Motor neuron (in vitro differentiated cells): ENCODE data around the gene TSGA10IP. TPM values are rescaled to one million over a fixed set of nuclear protein-coding genes. Genes with fewer than 3 reads are reported as not detected.

Experiments
- ATAC-seq, 8 experiments: fragments of 200-7000 bp; cut with Tn5 transposase; replicated peaks in 6 of 8; 2 replicates each; pipeline ENCODE4 v1.8.0; 2021; ENCODE audit warnings: mild to moderate bottlenecking in 8 of 8, moderate library complexity in 8 of 8
- H3K27ac ChIP-seq, 2 donors: fragments of 250-450 bp; sonication (Bioruptor Pico); 2 replicates each; pipeline ENCODE4 v1.9.0; 2021; ENCODE audit warnings: antibody characterized with exemption in 2 of 2, mild to moderate bottlenecking in 2 of 2, moderate library complexity in 1 of 2
- H3K4me1 ChIP-seq, 2 donors: fragments of 250-450 bp; sonication (Bioruptor Pico); replicated peaks in 1 of 2; 2 replicates each; pipeline ENCODE4 v1.6.1; 2021; ENCODE audit warnings: antibody characterized with exemption in 2 of 2, mild to moderate bottlenecking in 2 of 2, moderate library complexity in 1 of 2
- H3K4me3 ChIP-seq, 5 donors: fragments of 250-450 bp; sonication (Bioruptor Pico); 2 replicates each; pipeline ENCODE4 v1.9.0; 2021; ENCODE audit warnings: antibody characterized with exemption in 5 of 5, mild to moderate bottlenecking in 5 of 5, moderate library complexity in 4 of 5
- WGBS, 10 experiments: fragments of 450-650 bp; shearing (Covaris generic); methylation state at CpG; one replicate each; pipeline ENCODE4 v1.0.0; 2022; 5-methylcytosine and 5-hydroxymethylcytosine counted together
- in situ Hi-C, 9 experiments: fragments of 400-800 bp; cut with MboI; loops; one replicate each; pipeline ENCODE4 v1.15.0; 2021; ENCODE audit warnings: low sequenced_read_pairs in 9 of 9, low pct_unique_long_range_greater_than_20kb in 2 of 9; ENCODE audit not compliant: unreplicated experiment in 9 of 9
- total RNA-seq, 8 experiments: library from RNA; unstranded; fragments of 300-600 nt; gene quantifications; 2 replicates each; pipeline versions ENCODE4 v1.2.3 to v1.2.4, GENCODE V29; 2022

TSGA10IP gene
- total RNA-seq, 8 experiments from 2014 or later = 0.16 to 1.1 (median 0.57) TPM; not detected in 2

- in situ Hi-C loops = no loop called here
- peak overlapping the region; percentile 85 to 99 (median 93) for H3K4me3 ChIP-seq
- peaks cover 11 to 17% of the 10 kb centered on the region in 2 donors for H3K4me1 ChIP-seq
- peak in 2 of 8 experiments; percentile 4 to 11 for ATAC-seq
- H3K27ac ChIP-seq = peak overlapping the region; percentile 83 to 99
- WGBS, 10 experiments = 0 to 90% (median 21%) methylated on average over 1 to 8 of the region's 16 CpGs; no CpG with 5 or more reads in 5 of the 10 experiments
Measured at GRCh38 chr11:65960824-65961266, 15.6 kb downstream of the TSGA10IP start.

GRCh38 chr11:65961267-65962140 lies 16.2 kb downstream of the TSGA10IP start, which contains the start of gene SART1:
TSS of gene SART1 (plus strand) at chr11:65961734. CDS start at chr11:65961781, 47 bp downstream.
- ATAC-seq = peak; percentile 90 to 97 (median 92)
- Histone ChIP-seq H3K27ac (peak within 1 kb of the TSS; percentile 94 to 99), H3K4me1 (peaks cover 11 to 17% of the 10 kb centered on the region in 2 donors), H3K4me3 (peak within 1 kb of the TSS; percentile 85 to 99 (median 93))
- WGBS, 10 experiments = 0 to 60% (median 1%) methylated on average over 1 to 30 of the region's 97 CpGs; no CpG with 5 or more reads in 3 of the 10 experiments
- in situ Hi-C loops = no loop called here

- Histone ChIP-seq H3K27ac (peak overlapping the region; percentile 94 to 99), H3K4me3 (peak overlapping the region; percentile 85 to 99 (median 93)), H3K4me1 (peaks cover 11 to 17% of the 10 kb centered on the region in 2 donors)
- WGBS, 10 experiments = 0 to 100% (median 9%) methylated on average over 1 to 8 of the region's 13 CpGs; no CpG with 5 or more reads in 3 of the 10 experiments
- in situ Hi-C loops = no loop called here
- peak in 3 of 8 experiments; percentile 2 to 11 (median 5) for ATAC-seq
Measured at GRCh38 chr11:65962141-65962564, 16.9 kb downstream of the TSGA10IP start.

GRCh38 chr11:65964906-65965305 lies 19.6 kb downstream of the TSGA10IP start:
- no peak for ATAC-seq
- in situ Hi-C loops = no loop called here
- Histone ChIP-seq H3K4me1 (peaks cover 11 to 17% of the 10 kb centered on the region in 2 donors), H3K4me3 (no peak overlapping the region), H3K27ac (no peak overlapping the region)
- 40 to 100% (median 60%) methylated on average over 1 to 2 of the region's 10 CpGs; no CpG with 5 or more reads in 7 of the 10 experiments for WGBS, 10 experiments

- H3K27ac ChIP-seq = no peak overlapping the region
- in situ Hi-C loops = no loop called here
- WGBS, 10 experiments = 87 to 100% (median 93%) methylated on average over 1 to 14 of the region's 36 CpGs; no CpG with 5 or more reads in 5 of the 10 experiments
- no peak for ATAC-seq
- H3K4me1 ChIP-seq = peaks cover 8 to 14% of the 10 kb centered on the region in 2 donors
- H3K4me3 ChIP-seq = no peak overlapping the region
Measured at GRCh38 chr11:65965986-65966762, 20.9 kb downstream of the TSGA10IP start.

GRCh38 chr11:65967329-65967934 lies 22.2 kb downstream of the TSGA10IP start:
- WGBS, 10 experiments = 75 to 100% (median 95%) methylated on average over 2 to 14 of the region's 30 CpGs; no CpG with 5 or more reads in 3 of the 10 experiments
- in situ Hi-C loops = no loop called here
- no peak overlapping the region for H3K27ac ChIP-seq
- peak in 2 of 8 experiments; percentile 8 to 15 for ATAC-seq
- H3K4me3 ChIP-seq = no peak overlapping the region
- H3K4me1 ChIP-seq = peaks cover 7 to 12% of the 10 kb centered on the region in 2 donors

- ATAC-seq = no peak
- WGBS, 10 experiments = 73 to 100% (median 86%) methylated on average over 1 to 6 of the region's 15 CpGs; no CpG with 5 or more reads in 1 of the 10 experiments
- Histone ChIP-seq H3K4me3 (no peak overlapping the region), H3K4me1 (no peaks in the 10 kb centered on the region), H3K27ac (no peak overlapping the region)
- in situ Hi-C loops = no loop called here
Measured at GRCh38 chr11:65968600-65969482, 23.6 kb downstream of the TSGA10IP start.

GRCh38 chr11:65972116-65972515 lies 26.8 kb downstream of the TSGA10IP start:
- Histone ChIP-seq H3K4me1 (no peaks in the 10 kb centered on the region), H3K27ac (no peak overlapping the region), H3K4me3 (no peak overlapping the region)
- 90 to 100% (median 95%) methylated on average over 1 to 8 of the region's 8 CpGs; no CpG with 5 or more reads in 1 of the 10 experiments for WGBS, 10 experiments
- ATAC-seq = no peak
- in situ Hi-C loops = no loop called here

- no peak overlapping the region for H3K27ac ChIP-seq
- in situ Hi-C loops = no loop called here
- no peaks in the 10 kb centered on the region for H3K4me1 ChIP-seq
- 0 to 100% (median 84%) methylated on average over 1 to 9 of the region's 13 CpGs; no CpG with 5 or more reads in 2 of the 10 experiments for WGBS, 10 experiments
- peak in 6 of 8 experiments; percentile 20 to 98 (median 58) for ATAC-seq
- H3K4me3 ChIP-seq = no peak overlapping the region
Measured at GRCh38 chr11:65973439-65974110, 28.3 kb downstream of the TSGA10IP start.

GRCh38 chr11:65975771-65976170 lies 30.5 kb downstream of the TSGA10IP start:
- WGBS, 10 experiments = 80 to 100% (median 100%) methylated on average over 1 to 7 of the region's 9 CpGs; no CpG with 5 or more reads in 5 of the 10 experiments
- Histone ChIP-seq H3K4me3 (no peak overlapping the region), H3K27ac (no peak overlapping the region), H3K4me1 (no peaks in the 10 kb centered on the region)
- in situ Hi-C loops = loop anchor here in 4 of 9 experiments (25.0 kb wide), 2 partner anchors 88 to 263 kb away; partner anchors contain the start of genes KAT5 (in 3 of the 4), RNASEH2C (in 3 of the 4), CCDC85B (in 1 of the 4) and CTSW (in 1 of the 4)
- ATAC-seq = no peak
